GM04504 (cell line): ENCODE results near the gene GRK7.
"Not testable (repeated sequence)": the region's sequence is repeated elsewhere in the genome, so short reads cannot be mapped to it uniquely, and the experiment has no call there.

Experiments used
- DNase-seq: peaks from one replicate; pipeline ENCODE4 v3.0.0-alpha.2; 2012; ENCODE audit warnings: low read depth

The GRK7 gene

DNA sequence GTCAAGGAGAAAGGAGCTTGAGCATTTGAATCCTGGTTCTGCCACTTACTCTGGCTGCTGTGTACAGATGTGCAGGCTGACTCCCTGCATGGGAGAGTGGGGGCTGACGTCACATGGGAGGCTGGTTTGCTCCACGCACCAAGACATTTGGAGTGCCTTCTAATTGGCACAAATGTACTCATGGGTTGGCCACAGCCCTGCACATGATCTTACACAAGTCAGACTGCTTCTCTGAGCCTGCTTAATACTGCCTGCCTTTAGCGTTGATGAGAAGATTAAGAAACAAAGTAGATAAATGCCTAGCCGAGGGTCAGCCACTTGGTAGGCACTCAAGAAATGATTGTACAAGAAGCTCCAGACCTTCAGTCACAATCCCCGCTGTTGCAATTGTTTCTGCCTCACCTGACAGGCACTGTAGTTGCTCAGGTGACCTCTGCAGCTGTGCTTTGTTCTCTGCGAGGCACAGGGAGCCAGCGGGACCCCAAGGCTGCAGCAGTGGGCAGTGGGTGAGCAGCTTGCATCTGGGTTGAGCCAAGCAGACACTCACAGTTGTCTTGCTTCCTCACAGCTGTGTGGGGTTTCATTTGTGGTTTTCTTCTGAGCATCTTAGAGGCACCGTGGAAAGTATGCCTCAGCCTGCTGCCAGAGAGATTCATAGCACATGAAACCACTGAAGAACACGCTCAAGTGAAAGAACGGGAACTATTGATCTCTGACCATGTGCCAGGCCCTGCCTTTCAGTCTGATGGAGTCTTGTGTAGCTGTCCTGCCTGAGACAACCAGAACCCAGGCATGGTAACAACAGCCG lies 33.1 kb downstream of the GRK7 start:
- no peak for DNase-seq

GRCh38 chr3:141796889-141797781 lies 33.9 kb downstream of the GRK7 start:
- no peak for DNase-seq

DNA sequence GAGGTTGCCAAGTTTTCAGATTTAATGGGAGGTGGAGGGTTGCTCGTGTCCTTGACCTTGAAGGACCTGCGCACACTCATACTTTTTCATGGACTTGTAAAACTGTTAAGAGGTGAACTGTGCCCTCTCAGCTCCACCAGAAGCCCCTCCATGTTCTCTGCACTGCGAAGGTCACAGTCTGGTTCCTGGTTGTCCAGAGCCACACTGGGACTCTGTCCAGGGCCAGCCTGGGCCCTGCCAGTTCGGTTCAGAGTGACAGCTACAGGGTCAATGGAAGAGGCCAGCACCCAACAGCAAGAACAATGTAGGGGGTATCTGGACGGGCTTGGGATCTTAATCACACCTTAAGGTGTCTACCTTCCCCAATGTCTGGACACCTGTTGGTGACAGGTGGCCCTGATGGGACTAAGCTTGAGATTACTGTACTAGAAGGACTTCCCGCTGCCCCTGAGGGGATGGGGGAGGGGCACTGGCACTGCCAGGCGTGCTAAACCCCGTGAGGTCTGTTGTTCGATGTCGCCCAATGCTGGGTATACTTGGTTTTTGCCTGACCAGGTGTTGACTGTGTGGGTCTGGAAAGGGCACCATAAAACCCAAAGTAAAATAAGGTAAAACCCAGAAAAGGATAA lies 34.7 kb downstream of the GRK7 start:
- DNase-seq: no peak

DNA sequence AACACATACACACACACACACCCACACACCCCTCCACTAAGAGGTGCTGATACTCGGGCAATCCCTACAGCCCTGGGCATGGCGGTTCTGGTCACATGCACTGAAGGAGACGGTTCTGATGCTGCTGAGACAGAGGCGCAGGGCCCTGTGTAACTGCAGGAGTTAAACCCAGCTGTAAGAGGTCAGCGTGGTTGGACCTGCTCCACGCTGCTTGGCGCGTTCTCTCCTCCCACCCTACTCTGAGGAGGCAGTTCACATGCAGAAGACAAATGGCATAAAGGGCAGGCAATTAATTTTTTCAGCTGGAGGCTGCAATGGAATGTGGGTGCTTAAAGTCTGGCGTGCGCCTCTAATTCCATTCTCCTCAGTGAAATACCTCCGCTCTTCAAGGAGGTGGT lies 35.2 kb downstream of the GRK7 start:
- DNase-seq: no peak

GRCh38 chr3:141802316-141803077 lies 39.3 kb downstream of the GRK7 start:
- no peak for DNase-seq

GRCh38 chr3:141803538-141803937 lies 40.3 kb downstream of the GRK7 start:
- not testable (repeated sequence) for DNase-seq

- no peak for DNase-seq
Measured at GRCh38 chr3:141804447-141804777, 41.2 kb downstream of the GRK7 start.

DNA sequence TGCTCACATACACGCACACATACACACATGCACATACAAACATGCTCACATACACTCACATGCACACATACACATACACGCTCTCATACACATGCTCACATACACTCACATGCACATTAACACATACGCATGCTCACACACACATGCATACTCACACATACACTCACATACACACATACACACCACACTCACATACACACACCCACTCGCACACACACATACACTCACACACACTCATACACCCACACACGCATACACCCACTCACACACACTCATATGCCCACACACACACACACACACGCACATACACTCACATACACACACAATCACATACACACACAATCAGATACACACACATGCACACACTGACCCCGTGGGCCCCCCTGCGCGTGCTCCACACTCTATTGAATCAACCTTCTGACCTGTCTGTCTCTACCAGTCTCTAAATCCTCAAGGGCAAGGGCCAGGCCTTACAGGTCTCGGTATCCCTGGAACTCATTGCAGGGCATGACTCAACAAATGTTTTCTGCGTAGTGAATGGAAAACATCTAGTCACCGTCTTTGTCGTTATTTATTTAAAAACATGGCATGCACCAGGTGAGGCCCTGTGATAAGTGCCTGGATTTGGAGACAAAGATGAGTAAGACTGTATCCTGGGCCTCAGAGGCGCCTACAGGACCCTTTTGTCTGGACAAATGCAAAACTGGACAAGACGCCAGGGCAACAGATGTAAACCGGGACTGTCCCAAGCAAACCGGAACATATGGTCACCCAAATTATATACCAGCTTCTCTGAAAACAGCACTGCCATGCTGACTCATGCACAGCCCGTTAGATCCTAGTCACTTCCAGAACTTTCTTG lies 41.8 kb downstream of the GRK7 start:
- no peak for DNase-seq

- no peak for DNase-seq
Measured at GRCh38 chr3:141807277-141808033, 44.2 kb downstream of the GRK7 start.

DNA sequence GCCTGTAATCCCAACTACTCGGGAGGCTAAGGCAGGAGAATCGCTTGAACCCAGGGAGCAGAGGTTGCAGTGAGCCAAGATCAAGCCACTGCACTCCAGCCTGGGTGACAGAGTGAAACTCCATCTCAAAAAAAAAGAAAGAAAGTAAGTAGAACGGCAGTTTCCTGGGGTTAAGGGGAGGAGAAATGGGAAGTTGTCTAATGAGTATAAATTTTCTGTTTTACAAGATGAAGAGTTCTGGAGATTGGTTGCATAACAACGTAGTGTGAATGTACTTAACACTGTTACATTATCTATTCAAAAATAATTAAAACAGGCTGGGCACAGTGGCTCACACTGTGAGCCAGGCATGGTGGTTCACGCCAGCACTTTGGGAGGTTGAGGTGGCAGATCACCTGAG lies 45.4 kb downstream of the GRK7 start:
- no peak for DNase-seq

DNA sequence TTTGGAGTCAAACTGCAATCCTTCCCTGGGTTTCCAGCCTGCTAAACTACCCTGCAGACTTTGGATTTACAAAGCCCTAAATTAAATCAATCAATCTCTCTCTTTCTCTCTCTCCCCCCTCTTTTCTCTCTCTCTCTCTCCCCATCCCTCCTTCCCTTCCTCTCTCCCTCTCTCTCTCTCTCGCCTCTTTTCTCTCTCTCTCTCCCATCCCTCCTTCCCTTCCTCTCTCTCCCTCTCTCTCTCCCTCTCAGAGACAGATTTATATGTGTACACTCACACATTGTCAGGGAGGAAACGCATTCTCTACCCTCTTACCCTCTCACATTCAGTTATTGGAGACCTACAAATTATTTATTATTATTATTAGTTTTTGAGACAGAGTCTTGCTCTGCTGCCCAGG lies 47.0 kb downstream of the GRK7 start:
- DNase-seq: no peak

- no peak for DNase-seq
Measured at GRCh38 chr3:141811348-141811747, 48.1 kb downstream of the GRK7 start.

DNA sequence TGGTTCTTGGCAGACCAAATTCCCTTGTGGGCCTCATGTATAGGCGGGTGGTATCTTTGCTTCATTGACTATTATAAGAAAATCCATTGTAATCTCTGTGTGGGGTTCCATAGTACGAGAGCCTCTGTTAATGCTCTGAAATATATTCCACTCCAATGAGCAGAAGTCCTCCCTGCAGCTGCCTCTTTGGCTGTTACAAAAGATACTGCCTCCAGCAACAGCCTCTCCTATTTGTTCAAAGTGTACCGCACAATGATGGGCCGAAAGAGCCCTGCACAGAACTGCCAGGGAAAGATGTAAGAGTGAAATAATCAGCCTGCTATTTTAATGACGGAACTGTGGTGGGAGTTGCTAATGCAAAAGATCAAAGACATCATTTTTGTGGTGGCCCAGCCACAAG lies 48.9 kb downstream of the GRK7 start:
- DNase-seq: no peak

DNA sequence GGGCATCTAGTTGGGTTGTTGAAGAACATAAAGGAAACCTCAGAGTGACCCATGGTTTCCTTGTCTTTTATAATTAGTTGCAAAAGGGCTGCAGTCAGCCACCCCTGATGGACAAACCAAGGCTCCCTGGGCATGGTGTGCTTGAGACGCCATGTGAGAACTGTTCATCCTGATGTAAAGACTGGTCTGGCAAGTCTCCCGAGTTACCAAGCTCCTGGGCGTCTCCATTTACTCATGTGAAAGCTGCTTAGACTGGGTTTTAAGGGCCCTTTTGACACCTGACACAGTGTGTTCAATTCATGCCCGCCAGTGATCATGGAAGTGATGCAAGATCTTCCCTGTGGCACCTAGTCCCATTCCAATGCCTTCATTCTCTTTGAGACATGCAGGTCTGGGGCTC lies 49.4 kb downstream of the GRK7 start:
- DNase-seq: no peak
